ENCODE results near the gene QSOX2. TPM values are rescaled to one million over a fixed set of nuclear protein-coding genes. Genes with fewer than 3 reads are reported as not detected.

Gene QSOX2
- polyA plus RNA-seq, 2 of the 4 experiments (the other 2 are of a cell fraction): 22.3 to 30.2 TPM

DNA sequence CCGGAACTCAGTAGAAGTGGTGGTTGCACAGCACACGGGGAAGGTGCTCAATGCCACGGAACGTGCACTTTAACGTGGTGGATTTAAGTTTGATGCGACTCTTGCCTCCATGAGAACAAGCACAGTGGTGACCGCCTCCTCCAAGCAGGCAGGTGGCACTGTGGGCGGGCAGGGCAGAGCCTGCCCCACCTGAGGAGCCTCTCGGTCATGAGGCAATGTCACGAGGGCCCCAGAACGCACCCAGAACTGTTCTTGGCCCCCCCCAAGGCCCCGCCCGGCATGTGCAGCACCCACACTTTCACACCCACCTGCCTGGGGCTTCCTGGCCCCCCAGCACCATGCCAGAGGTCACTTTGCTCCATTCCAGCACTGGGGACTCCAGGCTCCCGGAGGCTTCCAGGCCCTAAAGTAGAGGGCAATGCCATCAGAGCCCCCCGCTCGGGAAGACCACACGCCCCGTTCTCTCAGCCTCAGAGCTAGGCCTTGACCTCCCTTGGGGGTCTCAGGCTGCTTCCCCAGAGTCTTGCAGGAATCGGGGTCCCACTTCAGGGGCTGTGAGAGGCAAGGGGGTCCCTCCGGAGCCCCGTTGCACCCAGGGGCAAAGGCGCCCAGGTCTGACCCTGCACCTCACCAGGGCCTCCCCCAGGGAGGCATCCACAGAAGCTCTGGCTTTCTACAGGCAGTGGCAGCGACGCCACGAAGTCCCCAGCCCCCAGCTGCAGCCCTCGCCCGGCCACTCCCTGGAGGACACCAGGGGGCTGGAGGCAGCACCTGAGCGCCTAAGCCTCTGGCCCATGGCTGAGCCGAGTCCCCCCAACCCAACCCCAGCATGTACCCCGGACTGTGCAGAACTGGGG, 44.3 kb upstream of the QSOX2 start:
- no peak overlapping the region for H3K4me2 ChIP-seq
- H3K4me3 ChIP-seq: no peak overlapping the region
- H3K4me1 ChIP-seq: no peaks in the 10 kb centered on the region
- H3K9me3 ChIP-seq: no peaks in the 10 kb centered on the region
- CTCF ChIA-PET: interaction anchor here (0.9 to 1.0 kb wide), 2 partner anchors 23 to 240 kb away, joined by 3 read pairs; no protein-coding TSS in a partner anchor
- POLR2A ChIA-PET: no interaction called here
- DNase-seq (ENCODE audit: low read depth in 1 of 2, low spot score in 1 of 2) (peak in 1 of 2 experiments; percentile 54), ATAC-seq (peak in 1 of 2 experiments; percentile 40; a peak in 3 of 6 replicates), FAIRE-seq (no peak)
- WGBS (ENCODE audit: missing lambda C conversion rate): 78% methylated on average over 17 of the region's 30 CpGs
- TF ChIP-seq FOSB (CRISPR knock-in tag; IDR thresholded peaks at IDR 0.05) (no peak), HOXB5 (CRISPR knock-in tag; IDR thresholded peaks at IDR 0.05) (no peak), RAD21 (conservative IDR thresholded peaks at IDR 0.05 in 1 of 2, IDR thresholded peaks at IDR 0.05 in 1 of 2) (no peak), EHF (CRISPR knock-in tag; IDR thresholded peaks at IDR 0.05) (no peak), KDM5A (IDR thresholded peaks at IDR 0.05) (no peak), RARB (CRISPR knock-in tag; IDR thresholded peaks at IDR 0.05) (no peak), RFX5 (IDR thresholded peaks at IDR 0.05) (no peak), HOXB13 (CRISPR knock-in tag; IDR thresholded peaks at IDR 0.05; ENCODE audit: low read depth) (no peak), HEYL (CRISPR knock-in tag; IDR thresholded peaks at IDR 0.05) (no peak), RCOR1 (IDR thresholded peaks at IDR 0.05; ENCODE audit: low read depth, low read length) (no peak), GATA3 (IDR thresholded peaks at IDR 0.05; ENCODE audit: borderline replicate concordance) (no peak), EP300 (IDR thresholded peaks at IDR 0.05) (no peak), NFE2L2 (conservative IDR thresholded peaks at IDR 0.05; ENCODE audit: low read length) (no peak)
- no peak overlapping the region for H3K27ac ChIP-seq

DNA sequence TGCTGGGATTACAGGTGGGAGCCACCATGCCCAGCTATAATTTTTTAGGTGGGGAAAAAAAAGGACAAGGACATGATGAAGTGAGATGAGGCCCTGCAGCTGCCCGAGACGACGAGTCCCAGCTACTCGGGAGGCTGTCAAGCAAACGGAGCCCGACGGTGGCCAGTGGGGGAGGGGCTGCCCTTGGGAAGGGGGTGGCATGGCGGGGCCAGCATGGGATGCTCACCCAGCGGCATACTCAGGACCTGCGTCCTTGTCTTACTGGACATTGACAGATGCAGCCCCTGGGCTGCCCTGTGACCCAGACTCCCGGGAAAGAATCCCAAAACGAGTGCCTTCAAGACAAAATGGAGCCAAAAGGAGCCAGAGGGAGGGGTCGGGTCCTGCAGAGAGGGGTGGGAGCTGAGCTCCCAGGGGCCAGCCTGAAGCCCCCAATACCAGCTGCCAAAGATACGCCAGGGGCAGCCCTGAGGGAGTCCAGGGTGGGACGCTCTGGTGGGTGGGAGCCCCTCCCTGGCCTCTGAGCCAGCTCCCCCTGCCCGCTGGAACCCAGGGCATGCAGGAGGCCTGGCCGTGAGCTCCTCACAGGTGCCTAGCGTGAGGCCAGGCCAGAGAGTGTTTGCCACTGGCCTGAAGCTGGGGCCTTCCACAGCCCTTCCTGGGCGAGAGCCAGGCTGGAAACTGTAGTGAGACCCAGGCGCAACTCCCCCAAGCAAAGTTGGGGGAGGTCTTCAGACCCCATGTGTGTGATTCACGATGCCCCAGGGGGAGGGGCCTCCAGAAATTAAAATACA, 42.5 kb upstream of the QSOX2 start:
- DNase-seq (ENCODE audit: low read depth in 1 of 2, low spot score in 1 of 2) (no peak), FAIRE-seq (no peak), ATAC-seq (no peak)
- Histone ChIP-seq H3K4me3 (no peak overlapping the region), H3K9me3 (no peaks in the 10 kb centered on the region), H3K27ac (no peak overlapping the region), H3K4me1 (0 out of 3 replicates have a peak, but pooled peaks cover 2% of the 10 kb centered on the region), H3K4me2 (no peak overlapping the region)
- ChIA-PET POLR2A (interaction anchor here (1.0 kb wide), 1 partner anchor 21 kb away, joined by 4 read pairs; no protein-coding TSS in a partner anchor), CTCF (interaction anchor here (0.7 to 1.1 kb wide), 3 partner anchors 10 to 75 kb away, joined by 3 to 4 read pairs (median 4); partner anchors contain the start of gene DNLZ)
- TF ChIP-seq HEYL (CRISPR knock-in tag; IDR thresholded peaks at IDR 0.05): no peak
- no peak for TF ChIP-seq JUNB (IDR thresholded peaks at IDR 0.05)
- no peak for TF ChIP-seq ZNF302 (CRISPR knock-in tag; IDR thresholded peaks at IDR 0.05)
- no peak for TF ChIP-seq BHLHE40 (IDR thresholded peaks at IDR 0.05; ENCODE audit: low read depth, low read length)
- no peak for TF ChIP-seq MAZ (IDR thresholded peaks at IDR 0.05; ENCODE audit: borderline replicate concordance, low read depth, low read length)
- TF ChIP-seq, protein P1, sequence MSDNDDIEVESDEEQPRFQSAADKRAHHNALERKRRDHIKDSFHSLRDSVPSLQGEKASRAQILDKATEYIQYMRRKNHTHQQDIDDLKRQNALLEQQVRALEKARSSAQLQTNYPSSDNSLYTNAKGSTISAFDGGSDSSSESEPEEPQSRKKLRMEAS (IDR thresholded peaks at IDR 0.05): no peak
- no peak for TF ChIP-seq BCL3 (IDR thresholded peaks at IDR 0.05)
- TF ChIP-seq ZC3H11A (IDR thresholded peaks at IDR 0.05): no peak
- WGBS (ENCODE audit: missing lambda C conversion rate): 63% methylated on average over 18 of the region's 21 CpGs

DNA sequence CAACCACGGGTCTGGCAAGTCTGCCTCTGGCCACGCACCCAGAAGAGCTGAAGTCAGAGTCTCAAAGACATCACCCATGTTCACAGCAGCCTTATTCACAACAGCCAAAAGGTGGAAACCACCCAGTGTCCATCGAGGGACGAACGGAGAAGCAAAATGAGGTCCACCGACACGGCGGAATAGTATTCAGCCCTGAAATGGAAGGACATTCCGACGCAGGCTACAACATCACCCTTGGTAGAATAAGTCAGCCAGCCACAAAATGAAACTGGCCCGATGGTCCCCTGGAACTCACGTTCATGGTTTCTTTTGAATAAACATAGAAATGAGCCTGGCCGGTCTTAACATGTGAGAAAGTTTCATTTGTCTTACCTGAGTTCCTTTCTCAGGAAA, 41.4 kb upstream of the QSOX2 start:
- ChIA-PET POLR2A (no interaction called here), CTCF (interaction anchor here (0.7 to 7.2 kb wide), 7 partner anchors 9 to 320 kb away, joined by 3 to 64 read pairs (median 3); no protein-coding TSS in a partner anchor)
- Histone ChIP-seq H3K9me3 (no peaks in the 10 kb centered on the region), H3K4me2 (no peak overlapping the region), H3K4me1 (0 out of 3 replicates have a peak, but pooled peaks cover 2% of the 10 kb centered on the region), H3K27ac (no peak overlapping the region), H3K4me3 (no peak overlapping the region)
- FAIRE-seq (no peak), ATAC-seq (no peak), DNase-seq (ENCODE audit: low read depth in 1 of 2, low spot score in 1 of 2) (no peak)
- TF ChIP-seq CHD4 (IDR thresholded peaks at IDR 0.05; ENCODE audit: borderline replicate concordance): no peak
- TF ChIP-seq BCL3 (IDR thresholded peaks at IDR 0.05): no peak
- no peak for TF ChIP-seq NFE2L2 (conservative IDR thresholded peaks at IDR 0.05; ENCODE audit: low read length)
- TF ChIP-seq HES2 (IDR thresholded peaks at IDR 0.05): no peak
- TF ChIP-seq ESRRA (IDR thresholded peaks at IDR 0.05; ENCODE audit: borderline replicate concordance, low read length): no peak
- no peak for TF ChIP-seq HEYL (CRISPR knock-in tag; IDR thresholded peaks at IDR 0.05)
- no peak for TF ChIP-seq TFCP2L1 (CRISPR knock-in tag; IDR thresholded peaks at IDR 0.05)
- 67% methylated on average over 13 of the region's 13 CpGs for WGBS (ENCODE audit: missing lambda C conversion rate)
